Measurements from ENCODE around the gene MBD6.

GRCh38 chr12:57498132-57498502 lies 24.5 kb upstream of the MBD6 start:
- TF ChIP-seq YY1 (IDR thresholded peaks at IDR 0.05; ENCODE audit: insufficient read depth, insufficient read length), result no peak
- TF ChIP-seq ZNF274 (IDR thresholded peaks at IDR 0.05; ENCODE audit: low read depth, low read length), result no peak
- TF ChIP-seq SUZ12 (IDR thresholded peaks at IDR 0.05; ENCODE audit: extremely low read depth, insufficient read depth, insufficient read length), result no peak
